Activated T-helper 9 cell treated with anti-CD3 and anti-CD28 coated beads, Interleukin-2, amount 50 U/mL, for 16 hours (primary cell): ENCODE results near the gene LRIG1.

Experiments used
- DNase-seq: peaks from one replicate; pipeline ENCODE4 v3.0.0-alpha.2; 2020; ENCODE audit warnings: low read depth

LRIG1 gene, protein sequence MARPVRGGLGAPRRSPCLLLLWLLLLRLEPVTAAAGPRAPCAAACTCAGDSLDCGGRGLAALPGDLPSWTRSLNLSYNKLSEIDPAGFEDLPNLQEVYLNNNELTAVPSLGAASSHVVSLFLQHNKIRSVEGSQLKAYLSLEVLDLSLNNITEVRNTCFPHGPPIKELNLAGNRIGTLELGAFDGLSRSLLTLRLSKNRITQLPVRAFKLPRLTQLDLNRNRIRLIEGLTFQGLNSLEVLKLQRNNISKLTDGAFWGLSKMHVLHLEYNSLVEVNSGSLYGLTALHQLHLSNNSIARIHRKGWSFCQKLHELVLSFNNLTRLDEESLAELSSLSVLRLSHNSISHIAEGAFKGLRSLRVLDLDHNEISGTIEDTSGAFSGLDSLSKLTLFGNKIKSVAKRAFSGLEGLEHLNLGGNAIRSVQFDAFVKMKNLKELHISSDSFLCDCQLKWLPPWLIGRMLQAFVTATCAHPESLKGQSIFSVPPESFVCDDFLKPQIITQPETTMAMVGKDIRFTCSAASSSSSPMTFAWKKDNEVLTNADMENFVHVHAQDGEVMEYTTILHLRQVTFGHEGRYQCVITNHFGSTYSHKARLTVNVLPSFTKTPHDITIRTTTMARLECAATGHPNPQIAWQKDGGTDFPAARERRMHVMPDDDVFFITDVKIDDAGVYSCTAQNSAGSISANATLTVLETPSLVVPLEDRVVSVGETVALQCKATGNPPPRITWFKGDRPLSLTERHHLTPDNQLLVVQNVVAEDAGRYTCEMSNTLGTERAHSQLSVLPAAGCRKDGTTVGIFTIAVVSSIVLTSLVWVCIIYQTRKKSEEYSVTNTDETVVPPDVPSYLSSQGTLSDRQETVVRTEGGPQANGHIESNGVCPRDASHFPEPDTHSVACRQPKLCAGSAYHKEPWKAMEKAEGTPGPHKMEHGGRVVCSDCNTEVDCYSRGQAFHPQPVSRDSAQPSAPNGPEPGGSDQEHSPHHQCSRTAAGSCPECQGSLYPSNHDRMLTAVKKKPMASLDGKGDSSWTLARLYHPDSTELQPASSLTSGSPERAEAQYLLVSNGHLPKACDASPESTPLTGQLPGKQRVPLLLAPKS

DNA sequence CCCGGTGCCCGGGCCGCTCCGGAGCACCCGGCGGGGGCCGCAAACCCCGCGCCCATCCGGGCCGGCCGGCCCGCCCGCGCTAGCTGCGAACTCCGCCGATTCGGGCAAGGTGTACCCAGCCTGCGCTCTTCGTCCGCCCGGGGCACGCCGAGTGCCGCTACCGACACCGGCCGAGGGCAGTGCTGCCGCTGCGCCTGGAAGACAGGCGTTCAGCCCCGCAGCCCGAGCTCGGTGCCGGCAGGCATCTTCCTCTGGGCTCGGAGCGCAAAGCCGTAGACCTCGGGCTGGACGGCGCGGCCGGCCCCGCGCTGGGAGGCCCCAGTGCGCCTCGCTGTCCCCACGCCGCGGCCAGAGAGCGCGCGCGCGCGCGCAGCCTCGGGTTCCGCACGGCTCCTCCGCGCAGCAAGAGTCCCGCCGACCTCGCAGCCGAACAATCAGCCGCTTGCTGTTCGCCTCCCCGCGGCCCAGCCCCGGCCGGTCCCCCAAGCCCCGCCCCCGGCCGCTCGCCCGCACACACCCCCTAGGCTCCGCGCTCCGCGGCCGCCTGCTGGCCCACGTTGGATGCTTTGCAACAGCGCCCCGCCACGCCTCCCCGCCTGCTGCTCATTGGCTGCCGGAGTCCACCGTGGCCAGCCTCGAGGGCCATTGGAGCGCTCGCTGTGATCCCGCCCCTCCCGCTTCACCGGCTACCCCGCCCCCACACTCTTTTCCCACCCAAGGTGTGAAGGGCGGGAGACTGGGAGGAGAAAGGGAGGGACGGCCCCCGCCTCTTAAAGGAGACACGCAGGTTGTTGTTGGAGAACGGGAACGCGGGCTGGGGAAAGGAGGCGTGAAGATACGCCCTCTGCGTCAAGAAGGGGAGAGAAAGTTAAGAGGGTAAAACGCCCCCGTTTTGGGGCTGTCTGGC lies at the start of gene LRIG1:
LRIG1 (minus strand) TSS at position 447 of the 907 bp plus-strand sequence. CDS start 615 bp downstream, outside the sequence.
- DNase-seq, result peak; percentile 99

DNA sequence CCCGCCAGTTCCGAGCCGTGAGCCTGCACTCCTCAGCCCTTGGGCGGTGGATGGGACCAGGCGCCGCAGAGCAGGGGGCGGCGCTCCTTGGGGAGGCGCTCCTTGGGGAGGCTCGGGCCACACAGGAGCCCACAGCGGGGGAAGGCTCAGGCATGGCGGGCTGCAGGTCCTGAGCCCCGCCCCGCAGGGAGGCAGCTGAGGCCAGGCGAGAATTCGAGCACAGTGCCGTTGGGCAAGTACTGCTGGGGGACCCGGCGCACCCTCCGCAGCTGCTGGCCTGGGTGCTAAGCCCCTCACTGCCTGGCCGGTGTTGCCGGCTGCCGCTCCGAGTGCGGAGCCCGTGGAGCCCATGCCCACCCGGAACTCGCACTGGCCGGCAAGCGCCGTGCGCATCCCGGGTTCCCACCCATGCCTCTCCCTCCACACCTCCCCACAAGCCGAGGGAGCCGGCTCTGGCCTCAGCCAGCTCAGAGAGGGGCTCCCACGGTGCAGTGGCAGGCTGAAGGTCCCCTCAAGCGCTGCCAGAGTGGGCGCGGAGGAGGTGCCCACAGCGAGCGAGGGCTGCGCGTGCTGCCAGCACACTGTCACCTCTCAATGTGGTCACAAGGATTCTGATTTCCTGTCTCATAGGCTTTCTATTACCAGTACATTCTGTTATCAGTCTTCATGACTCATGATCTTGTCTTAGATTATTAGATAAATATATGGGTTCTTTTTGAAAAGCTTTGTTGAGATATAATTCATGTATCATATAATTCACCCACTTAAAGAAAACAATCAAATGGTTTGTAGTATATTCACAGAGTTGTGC lies 44.0 kb upstream of the LRIG1 start:
- no peak for DNase-seq

DNA sequence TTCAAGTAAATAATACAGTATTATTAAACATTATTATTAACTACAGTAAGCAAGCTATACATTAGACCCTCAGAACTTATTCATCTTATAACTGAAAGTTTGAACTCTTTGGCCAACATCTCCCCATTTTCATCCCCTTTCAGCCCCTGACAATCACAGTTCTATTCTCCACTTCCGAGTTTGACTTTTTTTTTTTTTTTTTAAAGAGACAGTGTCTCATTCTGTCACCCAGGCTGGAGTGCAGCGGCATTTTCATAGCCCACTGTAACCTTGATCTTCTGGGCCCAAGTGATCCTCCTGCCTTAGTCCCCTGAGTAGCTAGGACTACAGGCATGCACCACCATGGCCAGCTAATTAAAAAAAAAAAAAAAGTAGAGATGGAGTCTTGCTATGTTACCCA lies 41.3 kb upstream of the LRIG1 start:
- DNase-seq, result no peak

DNA sequence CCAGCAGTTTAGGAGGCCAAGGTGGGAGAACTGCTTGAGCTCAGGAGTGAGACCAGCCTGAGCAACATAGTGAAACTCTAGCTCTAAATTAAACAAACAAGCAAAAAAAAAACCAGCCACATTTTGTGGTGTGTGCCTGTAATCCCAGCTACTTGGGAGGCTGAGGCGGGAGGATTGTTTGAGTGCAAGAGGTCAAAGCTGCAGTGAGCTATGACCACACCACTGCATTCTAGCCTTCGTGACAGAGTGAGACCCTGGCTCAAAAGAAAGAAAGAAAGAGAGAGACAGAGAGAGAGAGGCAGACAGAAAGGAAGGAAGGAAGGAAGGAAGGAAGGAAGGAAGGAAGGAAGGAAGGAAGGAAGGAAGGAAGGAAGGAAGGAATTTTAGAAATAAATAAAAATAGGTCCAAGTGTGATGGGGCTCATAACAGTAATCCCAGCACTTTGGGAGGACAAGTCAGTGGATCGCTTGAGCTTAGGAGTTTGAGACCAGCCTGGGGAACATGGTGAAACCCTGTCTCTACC lies 38.7 kb upstream of the LRIG1 start:
- DNase-seq, result no peak

DNA sequence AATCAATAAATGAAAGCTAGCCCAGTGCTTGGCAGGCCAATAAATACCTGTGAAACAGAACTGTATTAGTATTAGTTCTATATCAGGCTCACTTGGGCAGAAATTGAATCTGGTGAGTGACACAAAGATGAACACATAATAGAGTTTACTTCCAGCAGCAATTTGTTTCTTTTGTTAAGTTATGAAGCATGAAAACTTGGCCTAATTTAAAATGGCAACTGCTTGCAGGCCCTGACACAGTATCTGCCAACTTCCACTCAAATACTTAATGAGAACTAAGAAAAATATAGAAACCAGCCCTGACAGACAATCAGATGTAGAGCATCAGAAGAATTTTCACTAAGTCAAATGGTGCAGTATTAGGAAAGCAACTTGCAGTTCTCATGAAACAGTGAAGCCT lies 37.6 kb upstream of the LRIG1 start:
- no peak for DNase-seq

DNA sequence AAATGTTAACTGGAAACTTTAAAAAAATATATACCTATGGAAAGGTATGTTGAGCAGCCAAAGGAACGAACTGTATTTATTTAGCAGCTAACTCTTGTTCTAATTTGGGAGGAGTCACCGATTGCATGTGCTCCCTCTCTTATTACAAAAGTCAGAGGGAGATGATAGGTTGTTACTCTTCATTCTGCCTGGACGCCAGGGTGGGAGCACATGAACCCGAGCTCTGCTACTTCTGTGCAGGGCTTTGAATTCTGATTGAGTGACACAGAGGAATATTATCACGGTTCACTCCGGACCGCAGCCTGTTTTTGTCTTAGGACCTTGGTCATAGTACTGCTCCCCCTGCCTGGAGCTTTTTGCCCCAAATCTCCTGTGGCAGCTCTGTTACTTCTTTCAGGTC lies 36.9 kb upstream of the LRIG1 start:
- no peak for DNase-seq

DNA sequence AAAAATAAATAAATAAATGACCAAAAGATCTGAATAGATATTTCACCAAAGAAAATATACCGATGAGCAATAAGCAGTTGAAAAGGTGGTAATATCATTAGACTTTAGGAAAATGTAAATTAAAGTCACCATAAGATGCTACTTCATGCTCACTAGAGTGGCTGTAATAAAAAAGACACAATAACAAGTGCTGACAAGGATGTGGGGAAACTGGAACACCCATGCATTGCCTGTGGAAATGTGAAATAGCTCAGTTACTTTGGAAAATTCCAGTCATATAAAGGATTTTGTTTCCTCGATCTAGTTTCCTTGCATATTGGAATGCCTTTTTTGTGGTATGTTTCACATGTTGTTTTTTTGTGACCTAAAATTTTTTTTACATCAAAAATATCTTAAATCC lies 36.0 kb upstream of the LRIG1 start:
- no peak for DNase-seq

DNA sequence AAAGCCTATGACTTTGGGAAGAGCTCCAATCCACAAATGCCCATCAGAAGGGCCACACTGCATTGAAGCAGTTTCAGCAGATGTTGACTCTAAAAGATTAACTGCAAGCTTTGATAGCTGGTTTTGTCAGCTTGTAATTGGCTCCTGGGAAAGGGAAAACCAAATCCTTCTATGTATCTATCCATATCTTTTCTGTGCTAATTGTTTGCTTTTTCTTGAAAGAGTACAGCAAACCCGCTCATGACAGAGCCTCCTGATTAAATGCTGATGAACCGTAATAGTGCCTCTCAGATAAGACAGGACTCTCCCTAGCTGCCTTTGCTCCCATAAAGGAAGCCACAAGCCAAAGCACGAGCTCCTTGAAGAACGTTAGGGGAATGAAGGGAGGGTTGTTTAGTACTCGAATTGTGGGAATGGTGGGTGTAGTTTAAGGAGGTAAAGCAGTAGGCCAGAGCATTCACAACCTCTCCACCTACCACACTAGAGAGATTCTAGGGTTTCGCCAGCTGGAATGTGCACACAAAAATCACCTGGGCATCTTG lies 33.6 kb upstream of the LRIG1 start:
- no peak for DNase-seq

DNA sequence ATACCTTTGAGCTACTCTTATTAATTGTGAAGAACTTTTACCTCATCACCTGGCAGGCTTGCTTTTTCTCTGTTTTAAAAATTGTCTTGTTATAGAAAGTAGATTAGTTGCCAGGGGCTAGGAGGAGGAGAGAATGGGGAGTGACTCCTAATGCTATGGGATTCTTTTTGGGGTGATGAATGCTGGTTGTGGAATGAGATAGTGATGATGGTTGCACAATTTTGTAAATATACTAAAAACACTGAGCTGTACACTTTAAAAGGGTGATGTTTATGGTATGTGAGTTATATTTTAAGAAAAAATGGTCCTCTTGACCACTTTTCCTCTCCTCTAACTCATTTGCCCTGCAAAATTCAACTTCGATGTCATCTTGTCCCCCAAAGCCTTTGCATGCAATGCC lies 31.8 kb upstream of the LRIG1 start:
- DNase-seq, result no peak

DNA sequence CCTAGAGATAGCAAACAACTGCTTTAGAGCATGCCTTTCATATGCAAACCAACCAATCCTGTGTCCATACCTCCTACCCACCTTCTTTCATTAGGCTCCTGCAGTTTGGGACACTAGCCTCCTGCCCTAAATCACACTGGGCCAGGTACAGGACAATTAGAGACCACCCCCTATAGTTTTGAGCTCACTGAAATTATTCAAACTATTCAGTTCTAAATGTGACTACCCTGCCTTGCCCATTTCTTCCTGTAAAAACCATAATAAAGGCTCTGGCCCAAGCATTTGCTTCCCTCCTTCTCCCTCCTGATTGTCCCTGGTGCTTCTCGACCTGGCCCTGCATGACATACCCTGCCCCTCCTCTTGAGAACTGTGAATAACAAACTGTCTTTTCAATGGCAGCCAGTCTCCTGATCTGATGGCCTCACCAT lies 31.4 kb upstream of the LRIG1 start:
- DNase-seq, result no peak

DNA sequence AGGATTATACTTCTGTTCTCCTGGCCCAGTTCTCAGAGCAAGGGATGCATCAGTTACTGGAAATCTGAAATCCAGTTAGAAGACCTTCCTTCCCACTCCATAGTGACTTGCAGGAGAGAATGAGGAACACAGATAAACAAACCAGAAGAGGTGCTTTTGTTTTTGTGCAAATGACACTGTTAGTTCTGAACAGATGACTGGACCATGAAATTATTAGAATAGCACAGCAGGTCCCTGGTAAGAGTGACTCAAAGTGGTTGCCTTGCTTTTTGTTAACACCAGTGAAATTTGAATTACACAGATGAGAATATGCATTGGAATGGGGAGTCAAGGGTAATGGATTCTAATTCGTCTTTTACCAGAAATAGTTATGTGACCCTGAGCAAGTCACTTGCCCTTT lies 30.4 kb upstream of the LRIG1 start:
- DNase-seq, result no peak

DNA sequence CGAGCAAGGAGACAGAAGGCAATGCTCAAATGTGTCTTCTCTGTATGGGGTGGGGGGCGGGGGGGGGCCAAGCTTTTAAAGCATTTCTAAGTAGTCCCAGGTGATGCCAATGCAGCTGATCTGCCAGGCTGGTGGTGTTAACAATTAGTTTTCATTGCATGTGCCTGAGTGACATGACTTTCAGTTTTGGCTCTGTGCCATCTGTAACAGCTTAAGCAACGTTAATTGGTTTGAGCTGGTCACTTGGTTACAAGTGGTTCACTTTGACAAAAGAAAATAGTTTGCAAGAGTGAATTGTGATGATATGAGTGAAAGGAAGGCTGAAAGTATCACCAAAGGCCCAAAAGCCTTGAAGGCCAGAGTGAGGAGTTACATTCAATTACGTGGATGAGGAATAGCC lies 26.4 kb upstream of the LRIG1 start:
- no peak for DNase-seq

DNA sequence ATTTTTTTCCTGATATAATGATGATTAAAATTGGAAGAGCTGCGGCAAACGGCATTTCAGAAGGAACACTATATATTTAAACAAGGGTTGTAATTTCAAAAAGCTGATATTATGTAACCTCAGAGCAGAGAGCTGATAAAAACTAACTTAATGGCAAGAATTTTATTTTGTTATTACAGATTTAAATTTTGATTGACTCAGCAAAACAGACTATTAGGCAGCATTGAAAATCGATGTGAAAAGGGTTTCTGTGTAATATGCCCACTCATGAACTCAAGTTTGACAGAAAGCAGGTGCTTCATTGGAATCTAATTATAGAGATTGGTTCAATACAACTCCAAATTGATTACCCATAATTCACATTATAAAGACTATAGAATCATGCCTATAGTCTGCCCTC lies 24.9 kb upstream of the LRIG1 start:
- DNase-seq, result no peak

DNA sequence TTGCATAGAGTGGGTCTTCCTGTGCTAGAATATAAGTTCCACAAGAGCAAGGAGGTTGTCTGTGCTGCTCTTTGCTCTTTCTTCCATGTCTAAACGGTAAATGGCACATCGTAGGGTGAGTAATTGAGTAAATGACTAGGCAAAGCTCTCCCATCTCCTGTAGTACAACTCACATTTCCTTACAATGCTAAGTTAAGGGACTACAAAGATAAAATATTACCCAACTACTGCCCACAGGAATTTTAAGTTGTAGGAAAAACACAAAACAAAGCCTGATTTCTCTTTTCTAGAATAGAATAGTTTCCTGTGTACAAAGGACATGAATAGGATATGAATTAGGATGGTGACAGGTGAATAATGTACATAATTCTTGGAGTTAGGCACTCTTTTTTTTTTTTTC lies 19.9 kb upstream of the LRIG1 start:
- DNase-seq, result no peak

DNA sequence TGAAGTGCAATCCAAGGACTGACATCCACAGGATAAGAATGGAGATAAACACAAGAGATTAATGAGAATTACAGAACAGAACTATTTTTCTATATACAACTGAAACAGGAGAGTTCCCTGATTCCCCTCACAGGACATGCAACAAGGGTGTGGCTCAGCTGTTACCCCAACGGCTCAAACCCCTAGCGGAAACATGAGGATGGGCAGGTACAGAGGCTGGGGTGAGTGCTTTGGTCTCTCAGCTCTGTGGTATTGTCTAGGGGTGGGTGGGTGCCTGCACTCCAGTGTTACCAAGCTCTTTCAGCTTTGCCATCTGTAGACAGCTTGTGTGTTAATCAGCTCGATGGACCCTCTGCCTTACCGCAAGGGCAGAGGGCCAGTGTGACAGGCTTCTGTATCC lies 17.8 kb upstream of the LRIG1 start:
- no peak for DNase-seq

DNA sequence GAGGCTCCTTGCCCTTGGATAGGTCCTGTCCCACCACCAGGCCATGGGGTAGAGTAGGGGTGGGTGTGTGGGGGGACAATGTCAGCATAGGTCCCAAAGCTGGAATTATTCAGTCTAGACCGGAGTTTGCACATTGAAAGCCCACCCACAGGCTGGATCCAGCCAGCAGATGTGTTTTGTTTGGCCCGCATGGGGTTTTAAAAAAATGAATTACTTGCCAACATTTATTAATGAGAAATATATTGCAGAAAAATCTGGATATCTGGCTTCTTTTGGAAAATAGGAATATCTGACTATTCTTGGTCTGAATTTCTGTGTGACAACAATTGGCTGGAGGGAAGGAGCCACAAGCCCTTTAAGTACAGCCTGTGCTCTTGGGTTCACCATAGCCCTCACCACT lies 17.3 kb upstream of the LRIG1 start:
- DNase-seq, result no peak

DNA sequence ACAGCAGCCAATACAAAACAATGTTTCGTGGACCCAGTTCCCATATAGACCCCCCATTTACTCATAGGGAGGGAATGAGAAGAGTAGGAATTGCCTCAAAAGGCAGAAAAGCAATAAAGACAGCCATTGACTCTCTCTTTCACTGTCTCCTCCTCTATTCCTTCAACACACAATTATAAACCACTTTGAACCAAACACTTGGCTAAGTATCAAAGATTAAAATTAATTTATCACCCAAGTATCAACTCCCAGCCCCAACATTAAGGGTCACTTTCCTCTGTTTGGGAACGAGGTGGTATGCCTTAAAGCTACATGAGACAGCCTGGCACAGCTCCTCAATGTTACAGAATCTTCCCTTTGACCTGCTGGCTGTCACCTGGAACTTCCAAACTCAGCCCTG lies 16.4 kb upstream of the LRIG1 start:
- no peak for DNase-seq

DNA sequence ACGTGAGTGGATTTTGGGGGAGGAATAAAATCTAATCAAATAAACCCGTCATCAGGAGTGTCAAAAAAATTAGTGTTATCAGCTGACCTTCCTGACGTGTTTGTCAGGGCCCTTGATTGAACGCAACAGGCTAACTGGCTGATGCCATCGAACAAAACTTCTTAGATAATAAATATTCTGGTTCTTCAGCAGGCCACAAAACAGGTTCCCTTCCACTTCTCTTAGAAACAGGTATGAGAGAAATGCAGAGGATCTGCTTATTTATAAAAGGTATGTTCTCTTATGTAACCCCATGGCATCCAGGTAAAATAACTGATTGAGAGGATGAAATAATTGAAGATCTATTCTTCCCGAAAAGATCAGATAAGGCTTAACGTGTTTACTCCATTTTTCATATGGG lies 7.6 kb upstream of the LRIG1 start:
- no peak for DNase-seq

DNA sequence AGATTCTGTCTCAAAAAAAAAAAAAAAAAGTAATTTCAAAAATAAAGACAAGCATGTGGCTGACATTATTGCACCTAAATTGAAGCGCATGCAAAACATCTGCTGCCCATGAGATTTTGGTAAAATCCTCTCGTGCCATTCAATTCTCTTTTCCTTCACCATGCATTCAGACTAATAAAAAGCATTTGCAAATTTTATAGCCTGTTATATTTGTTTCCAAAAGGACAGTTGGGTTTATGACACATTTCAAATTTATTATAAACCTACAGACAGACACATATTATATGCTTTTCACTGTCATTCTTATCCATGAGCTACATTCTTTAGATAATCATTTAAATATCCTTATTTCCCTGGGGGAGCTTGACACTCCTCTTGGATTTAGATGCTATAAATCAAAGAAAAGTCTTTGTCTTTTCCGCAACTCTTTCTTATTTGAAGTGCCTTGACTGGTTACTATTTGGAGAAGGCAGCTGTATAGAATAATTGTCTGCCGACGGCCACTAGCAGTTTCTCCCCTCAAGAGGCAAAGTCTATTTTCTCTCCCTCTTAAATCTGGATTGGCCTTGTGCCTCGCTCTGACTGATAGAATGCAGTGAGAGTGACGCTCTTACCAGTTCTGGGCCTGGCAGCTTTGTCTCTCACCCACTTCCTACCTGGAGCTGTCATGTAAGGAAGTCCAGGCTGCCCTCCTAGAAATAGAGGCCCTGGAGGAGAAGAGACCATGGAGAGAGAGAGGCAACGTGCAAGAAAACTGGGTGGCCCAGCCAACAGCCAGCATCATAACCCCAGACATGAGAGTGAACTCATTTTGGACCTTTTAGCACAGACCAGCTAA lies 6.8 kb upstream of the LRIG1 start:
- DNase-seq, result no peak
